ENCODE data around the gene PAN3.

The PAN3 gene

GRCh38 chr13:28117689-28118377 lies 20.5 kb upstream of the PAN3 start:
- no peak for TF ChIP-seq CTCF (IDR thresholded peaks at IDR 0.05; ENCODE audit: borderline replicate concordance, control extremely low read depth, extremely low read depth, insufficient read depth, missing control alignments)
- DNase-seq (ENCODE audit: low spot score), result no peak
- in situ Hi-C loops (cut with MboI; ENCODE audit: low sequenced_read_pairs, unreplicated experiment), result no loop called here

GRCh38 chr13:28120317-28120716 lies 18.0 kb upstream of the PAN3 start:
- no peak for TF ChIP-seq CTCF (IDR thresholded peaks at IDR 0.05; ENCODE audit: borderline replicate concordance, control extremely low read depth, extremely low read depth, insufficient read depth, missing control alignments)
- DNase-seq (ENCODE audit: low spot score), result no peak
- in situ Hi-C loops (cut with MboI; ENCODE audit: low sequenced_read_pairs, unreplicated experiment), result no loop called here

- in situ Hi-C loops (cut with MboI; ENCODE audit: low sequenced_read_pairs, unreplicated experiment), result no loop called here
- no peak for TF ChIP-seq CTCF (IDR thresholded peaks at IDR 0.05; ENCODE audit: borderline replicate concordance, control extremely low read depth, extremely low read depth, insufficient read depth, missing control alignments)
- no peak for DNase-seq (ENCODE audit: low spot score)
Observed at GRCh38 chr13:28121224-28121623, 17.1 kb upstream of the PAN3 start.

DNA sequence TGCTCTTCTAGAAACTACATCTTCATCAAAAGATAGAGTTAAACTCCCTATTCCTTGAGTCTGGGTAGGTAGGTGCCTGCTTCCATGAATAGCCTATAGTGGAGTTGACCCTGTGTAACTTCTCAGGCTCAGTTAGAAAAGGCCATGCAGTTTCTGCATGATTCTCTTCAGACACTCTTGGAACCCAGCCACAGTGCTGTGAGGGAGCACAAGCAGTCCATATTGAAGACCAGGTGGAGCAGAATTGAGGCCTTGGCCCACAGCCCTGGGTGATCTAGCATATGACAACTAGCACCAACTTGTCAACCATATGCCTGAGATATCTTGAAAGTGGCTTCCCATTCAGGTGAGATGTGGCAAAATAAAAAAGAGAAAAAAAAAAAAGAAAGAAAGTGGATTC lies 10.3 kb upstream of the PAN3 start:
- in situ Hi-C loops (cut with MboI; ENCODE audit: low sequenced_read_pairs, unreplicated experiment), result no loop called here
- no peak for TF ChIP-seq CTCF (IDR thresholded peaks at IDR 0.05; ENCODE audit: borderline replicate concordance, control extremely low read depth, extremely low read depth, insufficient read depth, missing control alignments)
- no peak for DNase-seq (ENCODE audit: low spot score)

DNA sequence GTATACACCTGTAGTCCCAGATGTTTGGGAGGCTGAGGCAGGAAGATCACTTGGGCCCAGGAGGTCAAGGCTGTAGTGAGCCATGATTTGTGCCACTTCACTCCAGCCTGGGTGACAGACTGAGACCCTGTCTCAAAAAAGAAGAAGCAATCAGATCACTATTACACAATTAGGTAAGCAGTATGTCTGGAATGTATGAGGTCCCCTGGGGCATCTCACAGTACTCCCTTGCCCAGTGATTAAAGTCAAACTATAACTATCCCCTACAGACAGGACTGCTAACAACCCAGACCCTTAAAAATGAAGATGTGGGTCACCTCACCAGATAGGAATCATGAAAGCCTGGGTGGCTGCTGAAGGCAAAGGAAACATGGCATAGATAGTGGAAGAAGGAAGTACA lies 9.4 kb upstream of the PAN3 start:
- TF ChIP-seq CTCF (IDR thresholded peaks at IDR 0.05; ENCODE audit: borderline replicate concordance, control extremely low read depth, extremely low read depth, insufficient read depth, missing control alignments), result no peak
- no peak for DNase-seq (ENCODE audit: low spot score)
- in situ Hi-C loops (cut with MboI; ENCODE audit: low sequenced_read_pairs, unreplicated experiment), result no loop called here

- no peak for DNase-seq (ENCODE audit: low spot score)
- TF ChIP-seq CTCF (IDR thresholded peaks at IDR 0.05; ENCODE audit: borderline replicate concordance, control extremely low read depth, extremely low read depth, insufficient read depth, missing control alignments), result no peak
- in situ Hi-C loops (cut with MboI; ENCODE audit: low sequenced_read_pairs, unreplicated experiment), result no loop called here
Observed at GRCh38 chr13:28129911-28130693, 8.2 kb upstream of the PAN3 start.

All from GM13976 (cell line).